HepG2 (cell line): ENCODE data around the gene HEXD. TPM values are rescaled to one million over a fixed set of nuclear protein-coding genes. Genes with fewer than 3 reads are reported as not detected.

ENCODE experiments used
- CENPX ChIP-seq: sonication (generic); formaldehyde crosslinking; IDR thresholded peaks from 2 replicates; pipeline ENCODE4 v1.9.0; 2021; ENCODE audit warnings: mild to moderate bottlenecking, missing genetic modification reagents, moderate library complexity
- HNRNPLL ChIP-seq: fragments of 200-400 bp; formaldehyde crosslinking; IDR thresholded peaks from 2 replicates; pipeline ENCODE4 v1.6.1; 2017; ENCODE audit warnings: mild to moderate bottlenecking, low read depth, low read length; ENCODE audit not compliant: poor library complexity, severe bottlenecking
- RBAK ChIP-seq: sonication (generic); formaldehyde crosslinking; IDR thresholded peaks from 2 replicates; pipeline ENCODE4 v1.5.1; 2020; ENCODE audit warnings: mild to moderate bottlenecking, missing genetic modification reagents
- RNF2 ChIP-seq: fragments of 450-650 bp; conservative IDR thresholded peaks from 2 replicates; pipeline ENCODE4 v1.6.1; 2016; ENCODE audit warnings: low read depth
- SMAD3 ChIP-seq: sonication (generic); formaldehyde crosslinking; IDR thresholded peaks from 2 replicates; pipeline ENCODE4 v1.4.0; 2020; ENCODE audit warnings: missing genetic modification reagents
- TBP ChIP-seq: sonication (generic); formaldehyde crosslinking; IDR thresholded peaks from 2 replicates; pipeline ENCODE4 v1.5.0; 2020; ENCODE audit warnings: missing genetic modification reagents
- TGIF2 ChIP-seq: IDR thresholded peaks from 2 replicates; pipeline ENCODE4 v1.6.1; 2016; ENCODE audit warnings: control low read depth, missing compliant biosample characterization
- ZBTB42 ChIP-seq: sonication (generic); formaldehyde crosslinking; IDR thresholded peaks from 2 replicates; pipeline ENCODE4 v1.5.0; 2020; ENCODE audit warnings: mild to moderate bottlenecking, missing genetic modification reagents
- ZNF589 ChIP-seq: sonication (generic); formaldehyde crosslinking; conservative IDR thresholded peaks from 2 replicates; pipeline ENCODE4 v1.8.0; 2022; ENCODE audit warnings: mild to moderate bottlenecking, moderate library complexity, missing genetic modification reagents
- ZNF75D ChIP-seq: sonication (generic); formaldehyde crosslinking; IDR thresholded peaks from 2 replicates; pipeline ENCODE4 v1.8.1; 2023; ENCODE audit warnings: missing genetic modification reagents, mild to moderate bottlenecking, borderline replicate concordance
- ZNF839 ChIP-seq: sonication (generic); formaldehyde crosslinking; IDR thresholded peaks from 2 replicates; pipeline ENCODE4 v1.4.0; 2020; ENCODE audit warnings: missing genetic modification reagents, mild to moderate bottlenecking, borderline replicate concordance
- polyA plus RNA-seq, 8 experiments: library from polyadenylated mRNA; depleted of rRNA in 3 of 8; stranded (reverse) in 7 of 8; unstranded in 1 of 8; fragments of >200 nt; fragmentation: Illumina TruSeq in 4 of 8; extraction: Trizol in 4 of 8; gene quantifications; 2 replicates each; pipeline versions ENCODE4 v1.2.1 to v1.2.3, GENCODE V29; 2011 to 2016; ENCODE audit warnings: low read depth in 4 of 8, missing spikeins in 1 of 8, mixed read lengths in 1 of 8; ENCODE audit not compliant: insufficient read depth in 1 of 8
- total RNA-seq, 5 experiments: library from RNA; depleted of rRNA; stranded (reverse); fragments of >200 nt; fragmentation: Illumina TruSeq; extraction: Trizol; gene quantifications; 2 replicates each; pipeline ENCODE4 v1.2.3, GENCODE V29; 2016; ENCODE audit warnings: low read depth in 1 of 5
- TF ChIP-seq, protein P1 (sequence below): sonication (generic); formaldehyde crosslinking; IDR thresholded peaks from 2 replicates; pipeline ENCODE4 v1.8.0; 2022; ENCODE audit warnings: mild to moderate bottlenecking, missing genetic modification reagents; ENCODE audit not compliant: insufficient replicate concordance
- TF ChIP-seq, protein P2 (sequence below): sonication (generic); formaldehyde crosslinking; IDR thresholded peaks from 2 replicates; pipeline ENCODE4 v1.8.0; 2022; ENCODE audit warnings: mild to moderate bottlenecking, missing genetic modification reagents, borderline replicate concordance
- TF ChIP-seq, protein P3 (sequence below): sonication (generic); formaldehyde crosslinking; IDR thresholded peaks from 2 replicates; pipeline ENCODE4 v1.4.0; 2020; ENCODE audit warnings: mild to moderate bottlenecking, missing genetic modification reagents
- TF ChIP-seq, protein P4 (sequence below): fragments of 450-650 bp; IDR thresholded peaks from 2 replicates; pipeline ENCODE4 v1.6.1; 2016
- TF ChIP-seq, protein P5 (sequence below): IDR thresholded peaks from 2 replicates; pipeline ENCODE4 v1.6.1; 2016
- TF ChIP-seq, protein P6 (sequence below): sonication (generic); formaldehyde crosslinking; IDR thresholded peaks from 2 replicates; pipeline ENCODE4 v1.4.0; 2020; ENCODE audit warnings: missing genetic modification reagents, borderline replicate concordance
- TF ChIP-seq, protein P7 (sequence below): sonication (generic); formaldehyde crosslinking; IDR thresholded peaks from 2 replicates; pipeline ENCODE4 v1.4.0; 2020; ENCODE audit warnings: missing genetic modification reagents

HEXD gene
- total and polyA plus RNA-seq, 2 of the 13 experiments (the other 11 are each of a cell fraction or from before 2014, with no cell fraction given): 22.3 to 41.8 TPM

DNA sequence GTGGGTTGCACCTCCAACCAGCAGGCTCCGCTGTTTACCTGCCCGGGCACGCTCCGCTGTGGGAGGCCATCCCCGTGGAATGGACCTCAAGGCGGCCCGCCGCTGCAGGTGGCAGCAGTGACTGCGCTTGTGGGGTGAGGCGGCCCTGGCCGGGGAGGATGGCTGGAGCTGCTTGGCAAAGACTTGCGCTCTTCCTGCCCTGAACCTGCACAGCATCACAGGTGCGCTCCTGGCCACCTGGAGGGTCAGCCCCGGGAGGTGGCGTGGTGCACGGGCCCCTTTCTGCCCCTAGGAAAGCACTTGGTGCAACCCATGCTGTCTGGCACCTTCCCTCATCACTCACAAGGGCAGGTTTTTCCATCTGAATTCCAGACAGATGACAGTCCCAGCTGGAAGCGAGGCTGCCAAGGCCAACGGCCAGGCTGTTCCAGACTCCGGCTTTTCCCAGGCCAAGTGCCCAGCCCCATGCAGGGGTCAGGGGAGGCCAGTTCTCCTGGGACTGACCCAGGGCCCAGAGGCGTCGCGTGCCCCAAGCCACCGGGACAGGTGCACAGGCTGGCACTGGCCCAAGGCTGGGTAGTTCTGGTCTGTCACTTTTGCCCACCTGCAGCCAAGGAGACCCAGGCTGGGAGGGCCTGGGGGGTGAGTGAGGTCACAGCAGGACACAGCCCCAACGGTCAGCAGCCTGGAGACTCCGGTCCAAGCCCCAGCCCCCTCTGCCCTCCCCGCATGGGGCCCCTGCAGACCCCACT lies 33.2 kb upstream of the HEXD start (continued):
- TF ChIP-seq ZNF589: 0 out of 2 replicates have a peak, but pooled peaks have one; percentile 47
- TF ChIP-seq HNRNPLL: peak; percentile 50
- TF ChIP-seq, protein P1, sequence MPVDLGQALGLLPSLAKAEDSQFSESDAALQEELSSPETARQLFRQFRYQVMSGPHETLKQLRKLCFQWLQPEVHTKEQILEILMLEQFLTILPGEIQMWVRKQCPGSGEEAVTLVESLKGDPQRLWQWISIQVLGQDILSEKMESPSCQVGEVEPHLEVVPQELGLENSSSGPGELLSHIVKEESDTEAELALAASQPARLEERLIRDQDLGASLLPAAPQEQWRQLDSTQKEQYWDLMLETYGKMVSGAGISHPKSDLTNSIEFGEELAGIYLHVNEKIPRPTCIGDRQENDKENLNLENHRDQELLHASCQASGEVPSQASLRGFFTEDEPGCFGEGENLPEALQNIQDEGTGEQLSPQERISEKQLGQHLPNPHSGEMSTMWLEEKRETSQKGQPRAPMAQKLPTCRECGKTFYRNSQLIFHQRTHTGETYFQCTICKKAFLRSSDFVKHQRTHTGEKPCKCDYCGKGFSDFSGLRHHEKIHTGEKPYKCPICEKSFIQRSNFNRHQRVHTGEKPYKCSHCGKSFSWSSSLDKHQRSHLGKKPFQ (CRISPR knock-in tag): no peak
- TF ChIP-seq, protein P2, sequence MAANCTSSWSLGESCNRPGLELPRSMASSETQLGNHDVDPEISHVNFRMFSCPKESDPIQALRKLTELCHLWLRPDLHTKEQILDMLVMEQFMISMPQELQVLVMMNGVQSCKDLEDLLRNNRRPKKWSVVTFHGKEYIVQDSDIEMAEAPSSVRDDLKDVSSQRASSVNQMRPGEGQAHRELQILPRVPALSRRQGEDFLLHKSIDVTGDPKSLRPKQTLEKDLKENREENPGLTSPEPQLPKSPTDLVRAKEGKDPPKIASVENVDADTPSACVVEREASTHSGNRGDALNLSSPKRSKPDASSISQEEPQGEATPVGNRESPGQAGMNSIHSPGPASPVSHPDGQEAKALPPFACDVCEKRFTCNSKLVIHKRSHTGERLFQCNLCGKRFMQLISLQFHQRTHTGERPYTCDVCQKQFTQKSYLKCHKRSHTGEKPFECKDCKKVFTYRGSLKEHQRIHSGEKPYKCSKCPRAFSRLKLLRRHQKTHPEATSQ: no peak
- peak; percentile 38; the same call in 1 of the 2 replicates for TF ChIP-seq RNF2
- TF ChIP-seq RBAK (CRISPR knock-in tag): no peak
- no peak for TF ChIP-seq SMAD3
- TF ChIP-seq, protein P3, sequence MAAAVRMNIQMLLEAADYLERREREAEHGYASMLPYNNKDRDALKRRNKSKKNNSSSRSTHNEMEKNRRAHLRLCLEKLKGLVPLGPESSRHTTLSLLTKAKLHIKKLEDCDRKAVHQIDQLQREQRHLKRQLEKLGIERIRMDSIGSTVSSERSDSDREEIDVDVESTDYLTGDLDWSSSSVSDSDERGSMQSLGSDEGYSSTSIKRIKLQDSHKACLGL (CRISPR knock-in tag): peak; percentile 52
- TF ChIP-seq, protein P4, sequence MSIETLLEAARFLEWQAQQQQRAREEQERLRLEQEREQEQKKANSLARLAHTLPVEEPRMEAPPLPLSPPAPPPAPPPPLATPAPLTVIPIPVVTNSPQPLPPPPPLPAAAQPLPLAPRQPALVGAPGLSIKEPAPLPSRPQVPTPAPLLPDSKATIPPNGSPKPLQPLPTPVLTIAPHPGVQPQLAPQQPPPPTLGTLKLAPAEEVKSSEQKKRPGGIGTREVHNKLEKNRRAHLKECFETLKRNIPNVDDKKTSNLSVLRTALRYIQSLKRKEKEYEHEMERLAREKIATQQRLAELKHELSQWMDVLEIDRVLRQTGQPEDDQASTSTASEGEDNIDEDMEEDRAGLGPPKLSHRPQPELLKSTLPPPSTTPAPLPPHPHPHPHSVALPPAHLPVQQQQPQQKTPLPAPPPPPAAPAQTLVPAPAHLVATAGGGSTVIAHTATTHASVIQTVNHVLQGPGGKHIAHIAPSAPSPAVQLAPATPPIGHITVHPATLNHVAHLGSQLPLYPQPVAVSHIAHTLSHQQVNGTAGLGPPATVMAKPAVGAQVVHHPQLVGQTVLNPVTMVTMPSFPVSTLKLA: no peak
- TF ChIP-seq, protein P5, sequence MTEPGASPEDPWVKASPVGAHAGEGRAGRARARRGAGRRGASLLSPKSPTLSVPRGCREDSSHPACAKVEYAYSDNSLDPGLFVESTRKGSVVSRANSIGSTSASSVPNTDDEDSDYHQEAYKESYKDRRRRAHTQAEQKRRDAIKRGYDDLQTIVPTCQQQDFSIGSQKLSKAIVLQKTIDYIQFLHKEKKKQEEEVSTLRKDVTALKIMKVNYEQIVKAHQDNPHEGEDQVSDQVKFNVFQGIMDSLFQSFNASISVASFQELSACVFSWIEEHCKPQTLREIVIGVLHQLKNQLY (CRISPR knock-in tag): no peak
- 0 out of 2 replicates have a peak, but pooled peaks have one; percentile 57 for TF ChIP-seq ZNF839 (CRISPR knock-in tag)
- TF ChIP-seq TBP (CRISPR knock-in tag): no peak
- no peak for TF ChIP-seq TGIF2
- TF ChIP-seq, protein P6, sequence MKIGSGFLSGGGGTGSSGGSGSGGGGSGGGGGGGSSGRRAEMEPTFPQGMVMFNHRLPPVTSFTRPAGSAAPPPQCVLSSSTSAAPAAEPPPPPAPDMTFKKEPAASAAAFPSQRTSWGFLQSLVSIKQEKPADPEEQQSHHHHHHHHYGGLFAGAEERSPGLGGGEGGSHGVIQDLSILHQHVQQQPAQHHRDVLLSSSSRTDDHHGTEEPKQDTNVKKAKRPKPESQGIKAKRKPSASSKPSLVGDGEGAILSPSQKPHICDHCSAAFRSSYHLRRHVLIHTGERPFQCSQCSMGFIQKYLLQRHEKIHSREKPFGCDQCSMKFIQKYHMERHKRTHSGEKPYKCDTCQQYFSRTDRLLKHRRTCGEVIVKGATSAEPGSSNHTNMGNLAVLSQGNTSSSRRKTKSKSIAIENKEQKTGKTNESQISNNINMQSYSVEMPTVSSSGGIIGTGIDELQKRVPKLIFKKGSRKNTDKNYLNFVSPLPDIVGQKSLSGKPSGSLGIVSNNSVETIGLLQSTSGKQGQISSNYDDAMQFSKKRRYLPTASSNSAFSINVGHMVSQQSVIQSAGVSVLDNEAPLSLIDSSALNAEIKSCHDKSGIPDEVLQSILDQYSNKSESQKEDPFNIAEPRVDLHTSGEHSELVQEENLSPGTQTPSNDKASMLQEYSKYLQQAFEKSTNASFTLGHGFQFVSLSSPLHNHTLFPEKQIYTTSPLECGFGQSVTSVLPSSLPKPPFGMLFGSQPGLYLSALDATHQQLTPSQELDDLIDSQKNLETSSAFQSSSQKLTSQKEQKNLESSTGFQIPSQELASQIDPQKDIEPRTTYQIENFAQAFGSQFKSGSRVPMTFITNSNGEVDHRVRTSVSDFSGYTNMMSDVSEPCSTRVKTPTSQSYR (CRISPR knock-in tag): no peak
- TF ChIP-seq CENPX: no peak
- no peak for TF ChIP-seq ZBTB42 (CRISPR knock-in tag)
- TF ChIP-seq, protein P7, sequence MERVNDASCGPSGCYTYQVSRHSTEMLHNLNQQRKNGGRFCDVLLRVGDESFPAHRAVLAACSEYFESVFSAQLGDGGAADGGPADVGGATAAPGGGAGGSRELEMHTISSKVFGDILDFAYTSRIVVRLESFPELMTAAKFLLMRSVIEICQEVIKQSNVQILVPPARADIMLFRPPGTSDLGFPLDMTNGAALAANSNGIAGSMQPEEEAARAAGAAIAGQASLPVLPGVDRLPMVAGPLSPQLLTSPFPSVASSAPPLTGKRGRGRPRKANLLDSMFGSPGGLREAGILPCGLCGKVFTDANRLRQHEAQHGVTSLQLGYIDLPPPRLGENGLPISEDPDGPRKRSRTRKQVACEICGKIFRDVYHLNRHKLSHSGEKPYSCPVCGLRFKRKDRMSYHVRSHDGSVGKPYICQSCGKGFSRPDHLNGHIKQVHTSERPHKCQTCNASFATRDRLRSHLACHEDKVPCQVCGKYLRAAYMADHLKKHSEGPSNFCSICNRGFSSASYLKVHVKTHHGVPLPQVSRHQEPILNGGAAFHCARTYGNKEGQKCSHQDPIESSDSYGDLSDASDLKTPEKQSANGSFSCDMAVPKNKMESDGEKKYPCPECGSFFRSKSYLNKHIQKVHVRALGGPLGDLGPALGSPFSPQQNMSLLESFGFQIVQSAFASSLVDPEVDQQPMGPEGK (CRISPR knock-in tag): peak; percentile 77
- no peak for TF ChIP-seq ZNF75D (CRISPR knock-in tag)
